Measurements from ENCODE around the gene DENND10. TPM values are rescaled to one million over a fixed set of nuclear protein-coding genes. Genes with fewer than 3 reads are reported as not detected.
"Not testable (repeated sequence)": the region's sequence is repeated elsewhere in the genome, so short reads cannot be mapped to it uniquely, and the experiment has no call there.

DENND10 gene
- total RNA-seq, 4 donors from 2014 or later = 25.7 to 59.5 (median 43.7) TPM

- peaks cover 0 to 5% of the 10 kb centered on the region in 2 donors for H3K36me3 ChIP-seq
- H3K27me3 ChIP-seq = no peaks in the 10 kb centered on the region
- H3K4me1 ChIP-seq = peaks cover 8% of the 10 kb centered on the region in 2 donors
- TF ChIP-seq CTCF (IDR thresholded peaks at IDR 0.05 in 4 of 5, conservative IDR thresholded peaks at IDR 0.05 in 1 of 5) (no peak), POLR2A (IDR thresholded peaks at IDR 0.05) (no peak)
- in situ Hi-C loops (cut with MboI; ENCODE audit: low sequenced_read_pairs in 4 of 4) = no loop called here
- intact Hi-C loops (cut with DNase I; ENCODE audit: low total_unique reads) = loop anchor here (1.0 kb wide), 1 partner anchor 22 kb away; no protein-coding TSS in a partner anchor
- ATAC-seq = peak in 1 of 2 donors; percentile 2
- no peak for DNase-seq
- H3K4me3 ChIP-seq = peak overlapping the region in 2 of 4 donors; percentile 11 to 70
- H3K27ac ChIP-seq = peak overlapping the region; percentile 66 to 83 (median 72)
- H3K9me3 ChIP-seq = no peaks in the 10 kb centered on the region
Measured at GRCh38 chr10:119103241-119103902, 541 bp upstream of the DENND10 start.

GRCh38 chr10:119104654-119105015 lies 722 bp downstream of the DENND10 start:
- H3K9me3 ChIP-seq = no peaks in the 10 kb centered on the region
- in situ Hi-C loops (cut with MboI; ENCODE audit: low sequenced_read_pairs in 4 of 4) = no loop called here
- intact Hi-C loops (cut with DNase I; ENCODE audit: low total_unique reads) = loop anchor here (2.0 kb wide), 1 partner anchor 60 kb away; the partner anchor contains the start of gene SFXN4
- peak overlapping the region in 3 of 4 donors; percentile 63 to 86 (median 84) for H3K27ac ChIP-seq
- peaks cover 8% of the 10 kb centered on the region in 2 donors for H3K4me1 ChIP-seq
- H3K27me3 ChIP-seq = no peaks in the 10 kb centered on the region
- DNase-seq (no peak), ATAC-seq (peak; percentile 3 to 18)
- peaks cover 0 to 16% of the 10 kb centered on the region in 2 donors for H3K36me3 ChIP-seq
- H3K4me3 ChIP-seq = peak overlapping the region; percentile 60 to 89 (median 79)
- TF ChIP-seq CTCF (IDR thresholded peaks at IDR 0.05 in 4 of 5, conservative IDR thresholded peaks at IDR 0.05 in 1 of 5) = no peak
- TF ChIP-seq POLR2A (IDR thresholded peaks at IDR 0.05) = no peak

GRCh38 chr10:119105155-119105554 lies 1.2 kb downstream of the DENND10 start:
- Histone ChIP-seq H3K27me3 (no peaks in the 10 kb centered on the region), H3K36me3 (peaks cover 0 to 19% of the 10 kb centered on the region in 2 donors), H3K9me3 (no peaks in the 10 kb centered on the region), H3K4me1 (peaks cover 8% of the 10 kb centered on the region in 2 donors), H3K27ac (peak overlapping the region in 1 of 4 donors; percentile 63), H3K4me3 (peak overlapping the region; percentile 60 to 89 (median 79))
- no peak for DNase-seq
- intact Hi-C loops (cut with DNase I; ENCODE audit: low total_unique reads) = loop anchor here (2.0 kb wide), 1 partner anchor 60 kb away; the partner anchor contains the start of gene SFXN4
- no peak for ATAC-seq
- in situ Hi-C loops (cut with MboI; ENCODE audit: low sequenced_read_pairs in 4 of 4) = no loop called here
- TF ChIP-seq CTCF (IDR thresholded peaks at IDR 0.05 in 4 of 5, conservative IDR thresholded peaks at IDR 0.05 in 1 of 5) (no peak), POLR2A (IDR thresholded peaks at IDR 0.05) (no peak)

- H3K27me3 ChIP-seq; H3K27ac ChIP-seq; in situ Hi-C loops (cut with MboI; ENCODE audit: low sequenced_read_pairs in 4 of 4); H3K4me3 ChIP-seq; H3K4me1 ChIP-seq; ATAC-seq; DNase-seq; H3K9me3 ChIP-seq: not testable (repeated sequence)
- peaks cover 0 to 23% of the 10 kb centered on the region in 2 donors for H3K36me3 ChIP-seq
- intact Hi-C loops (cut with DNase I; ENCODE audit: low total_unique reads) = loop anchor here (2.0 kb wide), 1 partner anchor 59 kb away; the partner anchor contains the start of gene SFXN4
Measured at GRCh38 chr10:119105899-119106298, 2.0 kb downstream of the DENND10 start.

- H3K36me3 ChIP-seq = peaks cover 0 to 30% of the 10 kb centered on the region in 2 donors
- in situ Hi-C loops (cut with MboI; ENCODE audit: low sequenced_read_pairs in 4 of 4); H3K27me3 ChIP-seq; DNase-seq; H3K4me3 ChIP-seq; intact Hi-C loops (cut with DNase I; ENCODE audit: low total_unique reads); H3K27ac ChIP-seq; ATAC-seq; H3K4me1 ChIP-seq; H3K9me3 ChIP-seq: not testable (repeated sequence)
Measured at GRCh38 chr10:119107106-119107505, 3.2 kb downstream of the DENND10 start.

- DNase-seq; H3K27ac ChIP-seq; in situ Hi-C loops (cut with MboI; ENCODE audit: low sequenced_read_pairs in 4 of 4); H3K4me1 ChIP-seq; H3K27me3 ChIP-seq; ATAC-seq; intact Hi-C loops (cut with DNase I; ENCODE audit: low total_unique reads); H3K9me3 ChIP-seq; H3K4me3 ChIP-seq: not testable (repeated sequence)
- peaks cover 0 to 36% of the 10 kb centered on the region in 2 donors for H3K36me3 ChIP-seq
Measured at GRCh38 chr10:119107771-119108170, 3.9 kb downstream of the DENND10 start.

All from gastrocnemius medialis (tissue), 4 donors.